ENCODE results near the gene HPSE2. TPM values are rescaled to one million over a fixed set of nuclear protein-coding genes. Genes with fewer than 3 reads are reported as not detected.

Gene HPSE2
- total RNA-seq, 1 donor from 2014 or later = 3.4 TPM

GRCh38 chr10:98483658-98484057 lies 752.0 kb downstream of the HPSE2 start:
- H3K36me3 ChIP-seq = no peaks in the 10 kb centered on the region

GRCh38 chr10:98482096-98482495 lies 753.6 kb downstream of the HPSE2 start:
- no peak for ATAC-seq
- TF ChIP-seq CTCF (IDR thresholded peaks at IDR 0.05) = no peak
- H3K27me3 ChIP-seq = no peaks in the 10 kb centered on the region
- DNase-seq = no peak
- H3K4me3 ChIP-seq = no peak overlapping the region
- no peaks in the 10 kb centered on the region for H3K36me3 ChIP-seq
- H3K4me1 ChIP-seq = no peaks in the 10 kb centered on the region
- no peaks in the 10 kb centered on the region for H3K9me3 ChIP-seq
- no peak overlapping the region for H3K27ac ChIP-seq
- intact Hi-C loops (cut with DNase I) = no loop called here

More at GRCh38 chr10:98483658-98484057, 752.0 kb downstream of the HPSE2 start:
- intact Hi-C loops (cut with DNase I) = no loop called here
- no peaks in the 10 kb centered on the region for H3K27me3 ChIP-seq
- no peak for TF ChIP-seq CTCF (IDR thresholded peaks at IDR 0.05)
- no peaks in the 10 kb centered on the region for H3K4me1 ChIP-seq
- H3K4me3 ChIP-seq = no peak overlapping the region
- no peak for ATAC-seq
- no peak overlapping the region for H3K27ac ChIP-seq
- no peak for DNase-seq
- no peaks in the 10 kb centered on the region for H3K9me3 ChIP-seq

DNA sequence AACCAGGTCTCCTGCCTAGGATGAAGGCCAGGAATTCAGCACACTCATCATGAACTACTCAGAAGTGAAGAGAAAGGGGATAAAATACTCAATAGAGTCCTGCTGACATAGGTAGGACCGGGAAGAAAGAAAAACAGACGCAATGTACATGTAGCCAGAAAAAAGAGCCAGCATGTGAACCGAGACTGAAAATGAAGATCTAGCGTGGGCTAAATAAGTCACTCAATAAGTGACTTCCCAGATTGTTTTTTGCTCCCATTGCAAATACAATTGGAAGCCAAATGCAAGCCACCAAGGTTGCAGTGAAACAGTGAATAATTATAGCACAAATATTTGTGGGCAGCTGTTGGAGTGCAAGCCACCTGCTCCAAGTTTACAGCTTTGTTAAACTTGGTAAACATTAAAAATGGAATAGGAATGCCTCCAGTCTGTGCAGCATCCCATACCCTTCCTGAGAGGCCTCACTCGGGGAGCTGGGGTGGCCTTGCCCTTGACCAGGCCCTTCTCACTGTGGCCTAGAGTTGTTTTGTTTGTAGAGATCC lies 754.2 kb downstream of the HPSE2 start:
- H3K27me3 ChIP-seq = no peaks in the 10 kb centered on the region
- no peak overlapping the region for H3K27ac ChIP-seq
- intact Hi-C loops (cut with DNase I) = no loop called here
- no peaks in the 10 kb centered on the region for H3K4me1 ChIP-seq
- no peak overlapping the region for H3K4me3 ChIP-seq
- H3K36me3 ChIP-seq = no peaks in the 10 kb centered on the region
- ATAC-seq (no peak), DNase-seq (no peak)
- H3K9me3 ChIP-seq = no peaks in the 10 kb centered on the region
- TF ChIP-seq CTCF (IDR thresholded peaks at IDR 0.05) = no peak

DNA sequence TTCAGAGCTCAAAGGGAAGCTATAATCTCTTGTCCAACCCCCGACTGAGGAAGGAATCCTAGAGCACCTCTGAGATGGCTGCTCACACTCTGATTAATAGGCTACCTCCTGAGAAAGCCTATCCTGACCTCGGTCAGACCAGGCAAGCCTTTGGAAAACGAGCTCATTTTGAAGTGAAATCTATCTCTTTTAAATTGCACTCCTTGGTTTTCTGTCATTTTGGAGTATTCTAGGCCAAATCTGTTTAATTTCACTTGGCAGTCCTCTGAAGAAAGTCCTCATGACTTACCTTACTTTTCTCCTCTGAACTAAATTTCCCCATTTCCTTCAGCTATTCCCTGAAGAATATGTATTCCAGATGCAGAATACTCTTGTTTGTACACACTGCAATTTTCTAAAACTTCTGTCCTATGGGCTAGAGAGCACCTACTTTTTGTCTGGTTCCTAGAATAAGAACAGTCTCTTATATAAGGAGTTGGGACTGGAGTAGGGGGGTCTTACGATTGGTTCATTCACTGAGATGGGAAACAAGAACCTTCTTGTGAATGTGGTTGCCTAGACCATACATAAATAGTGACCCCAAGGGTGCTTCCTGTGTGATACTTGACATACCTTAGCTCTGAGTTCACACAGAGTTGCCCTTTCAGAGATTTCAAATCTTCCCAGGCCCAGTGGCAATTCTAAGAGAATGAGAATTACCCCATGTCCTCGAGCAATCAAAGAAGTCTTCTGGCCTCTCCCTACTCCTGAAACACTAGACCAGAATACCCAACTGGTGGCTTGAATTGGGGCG lies 757.0 kb downstream of the HPSE2 start:
- ATAC-seq (no peak), DNase-seq (no peak)
- no peak for TF ChIP-seq CTCF (IDR thresholded peaks at IDR 0.05)
- H3K4me1 ChIP-seq = no peaks in the 10 kb centered on the region
- H3K36me3 ChIP-seq = no peaks in the 10 kb centered on the region
- intact Hi-C loops (cut with DNase I) = no loop called here
- no peaks in the 10 kb centered on the region for H3K27me3 ChIP-seq
- H3K9me3 ChIP-seq = no peaks in the 10 kb centered on the region
- H3K4me3 ChIP-seq = no peak overlapping the region
- H3K27ac ChIP-seq = no peak overlapping the region

- no peak overlapping the region for H3K27ac ChIP-seq
- intact Hi-C loops (cut with DNase I) = no loop called here
- H3K27me3 ChIP-seq = no peaks in the 10 kb centered on the region
- no peak for ATAC-seq
- H3K4me3 ChIP-seq = no peak overlapping the region
- DNase-seq = no peak
- no peak for TF ChIP-seq CTCF (IDR thresholded peaks at IDR 0.05)
- no peaks in the 10 kb centered on the region for H3K9me3 ChIP-seq
- no peaks in the 10 kb centered on the region for H3K36me3 ChIP-seq
- H3K4me1 ChIP-seq = no peaks in the 10 kb centered on the region
These were observed 757.8 kb downstream of the HPSE2 start for GRCh38 chr10:98477861-98478260.
